Panc1 (cell line): ENCODE data around the gene CCDC78. TPM values are rescaled to one million over a fixed set of nuclear protein-coding genes. Genes with fewer than 3 reads are reported as not detected.
A peak's percentile ranks its signal among the peaks of the same experiment; 100 is the strongest.

ENCODE experiments used
- ATAC-seq: fragments of 200-7000 bp; cut with Tn5 transposase; 2 replicates; pipeline ENCODE4 v1.9.1; 2020; ENCODE audit warnings: mild to moderate bottlenecking, moderate library complexity
- BruUV-seq: library from RNA; stranded (reverse); fragments of 400-500 nt; replicated peaks from 2 replicates; lab custom pipeline; 2021; lab: Mats Ljungman, UMichigan
- CTCF ChIA-PET: fragments of 300-600 bp; sonication (Branson Sonifier 250); formaldehyde crosslinking; loops from one replicate; lab custom pipeline; 2022; ENCODE audit warnings: antibody characterized with exemption; lab: Charles Lee
- POLR2A ChIA-PET: fragments of 300-600 bp; sonication (Branson Sonifier 250); formaldehyde crosslinking; loops from one replicate; lab custom pipeline; 2022; ENCODE audit warnings: antibody characterized with exemption; lab: Charles Lee
- DNase-seq: peaks from one replicate; pipeline ENCODE4 v3.0.0-alpha.2; 2010; ENCODE audit warnings: low read depth, low spot score
- H3K27ac ChIP-seq: 2 replicates; pipeline ENCODE4 v1.5.1; 2011; ENCODE audit warnings: mild to moderate bottlenecking, low read length, inconsistent platforms
- H3K27me3 ChIP-seq: fragments of 200-500 bp; sonication (Bioruptor generic); 2 replicates; pipeline ENCODE4 v1.6.0; 2014; ENCODE audit warnings: low read length, inconsistent platforms; ENCODE audit not compliant: control insufficient read depth, insufficient read depth
- H3K36me3 ChIP-seq: fragments of 200-500 bp; sonication (Bioruptor generic); 2 replicates; pipeline ENCODE4 v1.5.1; 2014; ENCODE audit warnings: inconsistent platforms, mild to moderate bottlenecking, low read length, moderate library complexity; ENCODE audit not compliant: control insufficient read depth, insufficient read depth
- H3K4me1 ChIP-seq: 2 replicates; pipeline ENCODE4 v1.5.1; 2011; ENCODE audit warnings: inconsistent platforms, mild to moderate bottlenecking, low read length, moderate library complexity; ENCODE audit not compliant: control insufficient read depth, insufficient read depth
- H3K4me3 ChIP-seq, 2 experiments: 2 replicates each; pipeline ENCODE4 v1.5.1; 2011 to 2012; ENCODE audit warnings: low read depth in 2 of 2, low read length in 2 of 2, mild to moderate bottlenecking in 2 of 2, inconsistent platforms in 1 of 2, moderate library complexity in 1 of 2
- H3K9me3 ChIP-seq: fragments of 200-500 bp; sonication (Bioruptor generic); 2 replicates; pipeline ENCODE4 v1.5.1; 2014; ENCODE audit warnings: low read depth, mild to moderate bottlenecking, inconsistent platforms, low read length, moderate library complexity; ENCODE audit not compliant: control insufficient read depth, insufficient read depth
- CTCF ChIP-seq: fragments of 450-650 bp; IDR thresholded peaks from 2 replicates; pipeline ENCODE4 v1.5.1; 2017; ENCODE audit warnings: mild to moderate bottlenecking
- POLR2AphosphoS5 ChIP-seq: IDR thresholded peaks from 2 replicates; pipeline ENCODE4 v1.6.1; 2012; ENCODE audit warnings: mild to moderate bottlenecking, low read depth, low read length, moderate library complexity
- SIN3A ChIP-seq: IDR thresholded peaks from 2 replicates; pipeline ENCODE4 v1.6.1; 2012; ENCODE audit warnings: low read depth, mild to moderate bottlenecking, low read length, moderate library complexity, borderline replicate concordance; ENCODE audit not compliant: insufficient read depth
- TCF7L2 ChIP-seq: IDR thresholded peaks from 2 replicates; pipeline ENCODE4 v1.6.1; 2011; ENCODE audit warnings: mild to moderate bottlenecking, low read depth, low read length, inconsistent platforms
- in situ Hi-C: cut with HindIII; loops from 2 replicates; pipeline ENCODE4 v1.10.0; 2016; ENCODE audit warnings: low sequenced_read_pairs, low pct_unique_long_range_greater_than_20kb
- intact Hi-C: fragments of 100-400 bp; cut with micrococcal nuclease; formaldehyde crosslinking; loops from one replicate; pipeline ENCODE4 v1.10.0; 2022; ENCODE audit not compliant: unreplicated experiment
- total RNA-seq: library from RNA; stranded (reverse); gene quantifications from one replicate; pipeline ENCODE4 v1.2.1, GENCODE V29; 2021; ENCODE audit not compliant: unreplicated experiment
- TF ChIP-seq, protein P1 (sequence below), 2 experiments: IDR thresholded peaks; 2 replicates each; pipeline ENCODE4 v1.6.1; 2011 to 2012; ENCODE audit warnings: low read depth in 2 of 2, control low read depth in 1 of 2, low read length in 1 of 2, mild to moderate bottlenecking in 1 of 2, moderate library complexity in 1 of 2; ENCODE audit not compliant: insufficient read depth in 1 of 2

CCDC78 gene
- total RNA-seq, 1 experiment from 2014 or later = 18.2 TPM

DNA sequence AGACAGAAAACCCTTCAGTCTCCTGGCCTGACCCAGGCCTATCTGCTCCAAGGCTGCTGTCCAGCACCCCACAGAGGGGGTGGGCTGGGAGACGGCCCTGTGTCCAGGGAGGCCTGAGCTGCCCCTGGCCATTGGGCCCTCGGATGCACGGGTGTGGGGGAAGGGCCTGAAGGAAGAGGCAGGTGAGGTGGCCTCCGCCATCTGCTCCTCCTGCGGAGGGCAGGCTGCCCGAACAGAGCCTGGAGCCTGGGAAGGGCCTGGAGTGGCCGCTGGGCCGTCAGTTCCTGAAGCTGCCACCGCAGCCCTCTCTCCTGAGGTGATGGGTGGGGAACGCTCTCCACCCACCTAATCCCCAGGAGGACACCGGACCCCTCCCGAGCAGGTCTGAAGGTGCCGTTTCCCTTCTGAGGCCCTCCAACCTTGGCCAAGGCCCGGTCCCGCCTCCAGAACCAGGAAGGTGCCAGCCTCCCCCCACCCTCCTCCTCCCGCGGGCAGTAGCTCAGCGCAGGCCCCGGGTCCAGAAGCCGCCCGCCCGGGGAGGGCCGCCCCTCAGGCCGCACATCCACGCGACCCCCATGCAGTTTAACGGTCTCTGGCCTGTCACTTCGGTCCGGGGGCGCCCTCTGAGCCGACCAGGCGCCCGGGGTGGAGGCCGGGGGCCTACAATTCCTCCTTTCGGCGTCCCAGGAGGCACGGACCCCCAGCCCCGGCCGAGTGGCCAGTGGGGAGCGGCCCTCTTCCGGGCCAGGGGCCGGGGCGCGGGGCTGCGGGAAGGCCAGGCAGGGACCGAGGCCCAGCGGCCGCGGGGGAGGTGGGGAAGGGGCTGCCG, 21.5 kb downstream of the CCDC78 start:
- in situ Hi-C loops = no loop called here

DNA sequence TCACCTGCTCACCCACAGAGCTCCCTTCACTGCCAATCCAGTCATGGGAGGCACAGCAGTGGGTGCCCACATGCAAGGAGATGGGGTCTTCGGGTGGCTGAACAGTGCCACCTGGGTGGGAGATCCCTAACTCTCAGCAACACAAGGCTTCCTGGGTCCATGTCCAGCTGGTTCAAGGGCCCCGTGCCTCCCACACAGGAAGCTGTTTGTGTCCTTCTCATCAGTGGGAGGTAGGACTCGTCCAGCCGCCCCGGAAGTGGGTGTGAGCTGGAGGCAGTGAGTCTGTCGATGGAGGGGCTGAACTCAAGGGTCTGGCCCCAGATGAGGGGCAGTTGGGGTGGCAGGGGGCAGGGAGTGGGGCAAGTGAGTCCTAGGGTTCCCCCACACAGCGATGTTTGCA, 22.2 kb downstream of the CCDC78 start:
- DNase-seq (no peak), ATAC-seq (no peak)
- Histone ChIP-seq H3K27ac (no peak overlapping the region), H3K4me1 (peaks cover 6% of the 10 kb centered on the region), H3K27me3 (no peaks in the 10 kb centered on the region), H3K9me3 (no peaks in the 10 kb centered on the region), H3K36me3 (peaks cover 5% of the 10 kb centered on the region; the same call in 1 of the 2 replicates), H3K4me3 (peak overlapping the region; percentile 55 to 56; a peak in 2 of 4 replicates)
- POLR2A ChIA-PET = no interaction called here
- intact Hi-C loops = no loop called here
- TF ChIP-seq TCF7L2 (no peak), CTCF (no peak), POLR2AphosphoS5 (no peak), SIN3A (no peak)
- TF ChIP-seq, protein P1, sequence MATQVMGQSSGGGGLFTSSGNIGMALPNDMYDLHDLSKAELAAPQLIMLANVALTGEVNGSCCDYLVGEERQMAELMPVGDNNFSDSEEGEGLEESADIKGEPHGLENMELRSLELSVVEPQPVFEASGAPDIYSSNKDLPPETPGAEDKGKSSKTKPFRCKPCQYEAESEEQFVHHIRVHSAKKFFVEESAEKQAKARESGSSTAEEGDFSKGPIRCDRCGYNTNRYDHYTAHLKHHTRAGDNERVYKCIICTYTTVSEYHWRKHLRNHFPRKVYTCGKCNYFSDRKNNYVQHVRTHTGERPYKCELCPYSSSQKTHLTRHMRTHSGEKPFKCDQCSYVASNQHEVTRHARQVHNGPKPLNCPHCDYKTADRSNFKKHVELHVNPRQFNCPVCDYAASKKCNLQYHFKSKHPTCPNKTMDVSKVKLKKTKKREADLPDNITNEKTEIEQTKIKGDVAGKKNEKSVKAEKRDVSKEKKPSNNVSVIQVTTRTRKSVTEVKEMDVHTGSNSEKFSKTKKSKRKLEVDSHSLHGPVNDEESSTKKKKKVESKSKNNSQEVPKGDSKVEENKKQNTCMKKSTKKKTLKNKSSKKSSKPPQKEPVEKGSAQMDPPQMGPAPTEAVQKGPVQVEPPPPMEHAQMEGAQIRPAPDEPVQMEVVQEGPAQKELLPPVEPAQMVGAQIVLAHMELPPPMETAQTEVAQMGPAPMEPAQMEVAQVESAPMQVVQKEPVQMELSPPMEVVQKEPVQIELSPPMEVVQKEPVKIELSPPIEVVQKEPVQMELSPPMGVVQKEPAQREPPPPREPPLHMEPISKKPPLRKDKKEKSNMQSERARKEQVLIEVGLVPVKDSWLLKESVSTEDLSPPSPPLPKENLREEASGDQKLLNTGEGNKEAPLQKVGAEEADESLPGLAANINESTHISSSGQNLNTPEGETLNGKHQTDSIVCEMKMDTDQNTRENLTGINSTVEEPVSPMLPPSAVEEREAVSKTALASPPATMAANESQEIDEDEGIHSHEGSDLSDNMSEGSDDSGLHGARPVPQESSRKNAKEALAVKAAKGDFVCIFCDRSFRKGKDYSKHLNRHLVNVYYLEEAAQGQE (IDR thresholded peaks at IDR 0.05; ENCODE audit: insufficient read depth in 1 of 2, low read depth in 2 of 2, low read length in 1 of 2) = no peak
- CTCF ChIA-PET = no interaction called here
- no TSS peak for BruUV-seq
- in situ Hi-C loops = no loop called here

More for the DNA sequence above, 21.5 kb downstream of the CCDC78 start:
- H3K9me3 ChIP-seq = no peaks in the 10 kb centered on the region
- no peak for DNase-seq
- TF ChIP-seq TCF7L2 (no peak), POLR2AphosphoS5 (no peak), CTCF (no peak), SIN3A (no peak)
- TF ChIP-seq, protein P1 (IDR thresholded peaks at IDR 0.05; ENCODE audit: insufficient read depth in 1 of 2, low read depth in 2 of 2, low read length in 1 of 2) = peak; percentile 84 to 91
- intact Hi-C loops = no loop called here
- BruUV-seq = no TSS peak
- H3K27me3 ChIP-seq = no peaks in the 10 kb centered on the region
- peak overlapping the region; percentile 55 to 56 for H3K4me3 ChIP-seq
- H3K27ac ChIP-seq = peak overlapping the region; percentile 51; the same call in 1 of the 2 replicates
- peaks cover 5% of the 10 kb centered on the region; the same call in 1 of the 2 replicates for H3K36me3 ChIP-seq
- ChIA-PET POLR2A (no interaction called here), CTCF (no interaction called here)
- peaks cover 7% of the 10 kb centered on the region for H3K4me1 ChIP-seq
- ATAC-seq = peak; percentile 10
